GM18499 (cell line): ENCODE data around the gene MAEA.
A peak's percentile ranks its signal among the peaks of the same experiment; 100 is the strongest.

Source experiments
- ATAC-seq: cut with Tn5 transposase; IDR thresholded peaks from one replicate; pipeline ENCODE4 v1.9.1; 2021; ENCODE audit warnings: moderate number of reproducible peaks; ENCODE audit not compliant: insufficient read depth, unreplicated experiment

MAEA gene

DNA sequence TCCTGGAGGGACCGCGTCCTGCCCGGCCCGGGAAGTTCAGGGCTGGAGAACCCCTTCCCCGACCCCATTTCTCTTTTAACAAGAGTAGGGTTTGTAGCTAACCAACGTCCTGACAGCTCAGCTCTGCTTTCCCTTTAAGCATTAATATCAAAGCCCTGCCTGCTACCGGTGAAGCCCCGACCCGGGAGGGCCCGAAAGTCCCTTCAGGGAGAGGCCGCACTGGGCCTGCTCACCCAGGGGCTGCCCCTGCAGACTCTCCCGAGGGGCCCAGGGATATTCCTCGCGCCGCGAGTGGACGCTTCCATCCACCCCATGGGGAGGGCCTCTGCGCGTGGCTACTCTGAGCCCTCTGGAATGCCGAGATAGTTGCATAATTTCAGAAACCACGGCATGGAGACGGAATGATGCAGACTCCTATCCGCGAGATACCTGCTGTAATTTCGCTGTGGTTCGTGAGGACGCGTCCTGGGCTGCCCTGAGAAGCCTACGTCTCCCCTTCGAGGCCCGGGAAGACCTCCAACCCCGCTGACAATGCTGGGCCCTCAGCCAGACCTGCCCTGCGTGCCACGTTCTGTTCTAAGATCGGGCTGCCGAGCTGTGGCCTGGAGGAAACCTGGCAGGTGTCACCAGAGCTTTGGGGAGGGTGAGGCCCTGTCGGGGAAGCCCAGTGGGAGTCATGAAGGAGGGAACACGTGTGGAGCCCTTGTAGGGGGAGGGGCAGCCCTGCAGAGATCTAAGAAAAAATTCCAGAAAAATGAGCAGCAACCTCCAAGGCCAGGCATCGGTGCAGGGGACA lies 39.8 kb upstream of the MAEA start:
- peak; percentile 2 for ATAC-seq

DNA sequence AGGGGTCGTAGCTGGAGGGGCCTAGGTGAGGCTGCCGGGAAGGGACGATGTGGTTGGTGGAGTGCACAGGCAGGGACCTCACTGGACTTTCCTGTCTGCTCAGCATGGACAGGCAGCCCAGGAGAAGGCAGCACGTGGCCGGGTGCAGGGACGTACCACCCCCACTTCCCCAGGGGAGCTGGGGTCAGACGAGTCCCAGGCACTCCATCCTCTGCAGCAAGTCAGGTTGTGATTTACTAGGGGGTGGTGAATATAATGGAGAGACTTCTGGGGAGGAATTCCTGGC lies 39.2 kb upstream of the MAEA start:
- no peak for ATAC-seq

DNA sequence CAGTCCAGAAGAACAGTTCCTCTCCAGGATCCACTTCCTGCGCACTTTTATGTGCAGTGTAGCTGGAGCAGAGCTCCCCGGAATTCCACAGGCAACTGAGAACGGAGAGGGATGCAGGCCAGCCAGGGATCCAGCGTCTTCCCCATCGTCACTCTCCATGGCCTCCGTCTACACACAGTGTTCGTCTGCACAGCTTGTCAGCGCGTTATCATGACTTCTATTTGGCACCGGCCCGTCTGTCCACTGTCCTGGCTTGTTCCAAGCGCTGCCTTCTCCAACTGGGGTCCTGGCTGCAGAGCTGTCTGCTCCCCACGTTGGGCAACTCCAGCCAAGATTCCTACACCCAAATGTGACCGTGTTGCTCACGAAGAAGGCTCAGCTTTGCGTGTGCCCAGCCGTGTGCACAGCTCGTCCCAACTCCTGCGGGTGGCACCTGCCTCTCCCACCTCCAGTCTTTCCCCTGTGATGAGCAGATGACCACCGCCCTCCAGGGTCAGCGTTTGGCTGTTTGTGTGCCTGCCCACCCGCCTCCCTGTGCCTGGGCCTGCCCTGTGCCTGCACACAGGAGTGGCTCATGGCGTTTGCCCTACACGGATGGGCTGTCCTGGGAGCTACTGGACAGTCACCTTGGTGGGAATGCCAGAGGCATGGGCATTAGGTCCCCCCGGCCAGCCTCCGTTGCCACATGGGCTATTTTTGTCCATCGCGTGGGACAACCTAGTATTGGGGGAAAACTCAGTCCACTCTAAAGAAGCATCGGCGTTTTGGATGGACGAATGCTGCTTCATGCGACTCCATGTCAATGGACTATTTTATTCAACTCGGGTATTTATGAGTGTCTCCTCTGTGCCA lies 38.5 kb upstream of the MAEA start:
- ATAC-seq, result no peak

DNA sequence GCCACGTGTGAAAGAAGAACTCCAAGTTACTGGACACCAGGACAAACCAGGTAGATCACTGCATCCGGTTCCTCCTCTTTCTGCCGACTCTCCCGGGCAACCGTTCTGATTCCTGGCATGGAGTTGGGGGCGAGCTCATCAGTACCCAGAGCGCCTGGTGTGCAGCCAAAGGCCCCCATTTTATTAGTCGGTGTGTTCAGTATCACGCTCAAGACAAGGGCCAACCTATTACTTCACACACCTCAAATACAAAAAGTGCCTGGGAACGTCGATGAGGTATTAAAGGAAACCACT lies 38.0 kb upstream of the MAEA start:
- no peak for ATAC-seq

DNA sequence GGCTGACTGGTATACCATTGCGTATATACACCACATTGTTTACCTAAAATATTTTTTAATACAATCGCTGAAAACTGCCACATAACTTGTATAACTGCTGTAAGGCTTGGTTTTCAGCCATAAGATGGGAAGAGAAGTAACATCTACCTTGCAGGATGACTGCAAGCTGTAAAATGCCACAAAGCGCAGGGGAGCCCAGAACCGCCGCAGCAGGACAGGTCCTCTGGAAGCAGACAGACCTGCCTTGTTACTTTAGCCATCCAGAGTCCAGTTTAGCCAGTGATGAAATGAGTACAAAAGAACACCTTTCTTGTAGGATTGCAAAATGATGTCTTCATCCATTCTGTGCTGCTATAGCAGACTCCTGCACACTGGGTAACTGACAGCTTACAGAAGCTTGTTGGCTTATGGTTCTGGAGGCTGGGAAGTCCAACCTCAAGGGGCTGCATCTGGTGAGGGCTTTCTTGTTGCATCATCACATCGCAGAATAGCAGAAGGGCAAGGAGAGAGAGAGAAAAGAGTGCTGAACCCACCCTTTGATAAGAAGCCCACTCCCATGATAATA lies 36.7 kb upstream of the MAEA start:
- no peak for ATAC-seq

DNA sequence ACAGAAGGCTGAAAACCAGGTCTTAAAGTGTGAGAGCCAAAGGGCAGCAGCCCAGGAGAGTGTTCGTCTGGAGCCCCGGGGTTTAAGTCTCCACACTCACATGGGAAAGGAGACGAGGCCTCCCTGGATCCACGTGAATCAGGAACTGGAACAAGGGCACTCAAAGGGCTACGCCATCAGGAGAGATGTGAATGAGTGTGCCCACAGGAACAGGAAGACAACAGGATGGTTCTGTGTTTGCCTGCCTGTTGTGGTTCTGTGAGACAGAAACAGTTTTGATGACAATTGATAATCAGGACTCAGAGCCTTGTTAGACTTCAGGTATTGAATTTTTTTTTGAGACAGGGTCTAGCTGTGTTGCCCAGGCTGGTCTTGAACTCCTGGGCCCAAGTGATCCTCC lies 35.9 kb upstream of the MAEA start:
- no peak for ATAC-seq

DNA sequence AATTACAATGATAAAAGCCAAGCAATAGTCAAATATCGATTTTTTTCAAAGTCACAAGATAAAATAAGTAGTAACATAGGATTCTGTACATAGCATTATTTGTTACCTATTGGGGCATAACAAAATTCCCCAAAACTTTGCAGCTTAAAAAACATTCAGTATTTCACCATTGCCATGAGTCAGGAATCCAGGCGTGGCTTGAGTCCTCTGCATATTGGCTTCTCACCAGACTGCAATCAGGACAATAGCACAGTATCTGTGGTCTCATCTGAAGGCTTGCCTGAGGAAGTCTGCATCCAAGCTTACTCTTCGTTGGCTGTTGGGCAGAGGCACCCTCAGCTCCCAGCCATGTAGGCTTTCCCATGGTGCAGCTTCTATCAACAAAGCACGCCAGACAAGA lies 34.5 kb upstream of the MAEA start:
- ATAC-seq, result no peak

DNA sequence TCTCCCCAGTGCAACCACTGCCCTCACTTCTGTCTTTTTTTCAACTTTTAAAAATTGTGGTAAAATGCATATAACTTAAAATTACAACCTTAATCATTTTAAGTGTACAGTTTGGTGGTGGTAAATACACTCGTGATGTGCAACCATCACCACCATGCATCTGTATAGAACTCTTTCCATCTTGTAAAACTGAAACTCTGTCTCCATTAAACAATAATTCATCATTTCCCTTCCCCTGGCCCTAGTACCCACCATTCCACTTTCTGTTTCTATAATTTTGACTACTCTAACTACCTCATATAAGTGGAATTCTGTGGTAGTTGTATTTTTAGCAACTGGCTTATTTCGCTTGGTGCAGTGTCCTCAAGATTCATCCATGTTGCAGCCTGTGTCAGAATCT lies 34.0 kb upstream of the MAEA start:
- no peak for ATAC-seq

DNA sequence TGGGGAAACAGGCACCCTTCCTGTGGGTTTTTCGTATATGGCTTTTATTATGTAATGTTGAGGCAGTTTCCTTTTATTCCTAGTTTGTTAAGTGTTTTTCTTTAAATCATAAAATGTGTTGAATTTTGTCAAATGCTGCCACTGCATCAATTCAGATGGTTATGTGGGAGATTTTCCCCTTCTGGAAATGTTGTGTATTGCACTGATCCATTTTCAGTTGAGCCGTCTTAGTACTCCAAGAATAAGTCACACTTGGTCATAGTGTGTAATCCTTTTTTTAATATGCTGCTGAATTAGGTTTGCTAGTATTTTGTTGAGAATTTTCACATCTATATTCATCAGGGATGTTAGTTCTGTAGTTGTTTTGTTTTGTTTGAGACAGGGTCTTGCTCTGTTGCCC lies 31.2 kb upstream of the MAEA start:
- no peak for ATAC-seq

DNA sequence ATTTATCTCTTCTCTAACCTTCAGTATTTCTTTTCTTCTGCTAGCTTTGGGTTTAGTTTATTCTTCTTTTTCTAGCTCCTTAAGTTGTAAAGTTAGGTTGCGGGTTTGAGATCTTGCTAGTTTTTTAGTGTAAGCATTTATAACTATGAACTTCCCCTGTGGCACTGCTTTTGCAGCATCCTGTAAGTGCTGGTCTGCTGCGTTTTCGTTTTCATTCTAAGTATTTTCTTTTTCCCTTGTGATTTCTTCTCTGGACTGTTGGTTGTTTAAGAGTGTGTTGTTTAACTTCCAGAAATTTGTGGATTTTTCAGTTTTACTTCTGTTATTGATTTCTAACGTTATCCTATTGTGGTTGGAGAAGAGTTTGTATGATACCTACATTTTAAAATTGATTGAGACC lies 29.7 kb upstream of the MAEA start:
- no peak for ATAC-seq

DNA sequence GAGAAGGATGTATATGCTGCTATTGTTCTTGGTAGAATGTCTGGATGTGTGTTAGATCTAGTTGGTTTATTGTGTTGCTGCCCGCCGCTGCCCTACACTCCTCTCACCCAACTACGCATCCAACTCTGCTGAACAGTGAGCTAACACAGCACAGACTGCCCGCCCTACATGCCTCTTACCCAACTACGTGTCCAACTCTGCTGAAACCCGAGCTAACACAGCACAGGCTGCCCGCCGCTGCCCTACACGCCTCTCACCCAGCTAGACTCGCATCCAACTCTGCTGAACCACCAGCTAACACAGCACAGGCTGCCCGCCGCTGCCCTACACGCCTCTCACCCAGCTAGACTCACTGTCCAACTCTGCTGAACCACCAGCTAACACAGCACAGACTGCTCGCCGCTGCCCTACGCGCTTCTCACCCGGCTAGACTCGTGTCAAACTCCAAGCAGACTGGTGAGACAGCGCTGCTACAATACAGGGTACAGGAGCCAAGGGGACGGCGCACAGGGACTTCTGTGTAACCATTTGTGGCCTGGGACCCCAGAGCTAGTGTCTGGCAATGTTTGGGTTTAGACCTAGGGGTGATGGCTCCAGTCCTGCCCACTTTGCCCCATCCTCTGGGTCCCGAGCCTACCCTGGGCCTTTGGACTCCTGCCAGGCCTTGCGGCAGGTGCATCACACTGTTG lies 29.1 kb upstream of the MAEA start:
- no peak for ATAC-seq

DNA sequence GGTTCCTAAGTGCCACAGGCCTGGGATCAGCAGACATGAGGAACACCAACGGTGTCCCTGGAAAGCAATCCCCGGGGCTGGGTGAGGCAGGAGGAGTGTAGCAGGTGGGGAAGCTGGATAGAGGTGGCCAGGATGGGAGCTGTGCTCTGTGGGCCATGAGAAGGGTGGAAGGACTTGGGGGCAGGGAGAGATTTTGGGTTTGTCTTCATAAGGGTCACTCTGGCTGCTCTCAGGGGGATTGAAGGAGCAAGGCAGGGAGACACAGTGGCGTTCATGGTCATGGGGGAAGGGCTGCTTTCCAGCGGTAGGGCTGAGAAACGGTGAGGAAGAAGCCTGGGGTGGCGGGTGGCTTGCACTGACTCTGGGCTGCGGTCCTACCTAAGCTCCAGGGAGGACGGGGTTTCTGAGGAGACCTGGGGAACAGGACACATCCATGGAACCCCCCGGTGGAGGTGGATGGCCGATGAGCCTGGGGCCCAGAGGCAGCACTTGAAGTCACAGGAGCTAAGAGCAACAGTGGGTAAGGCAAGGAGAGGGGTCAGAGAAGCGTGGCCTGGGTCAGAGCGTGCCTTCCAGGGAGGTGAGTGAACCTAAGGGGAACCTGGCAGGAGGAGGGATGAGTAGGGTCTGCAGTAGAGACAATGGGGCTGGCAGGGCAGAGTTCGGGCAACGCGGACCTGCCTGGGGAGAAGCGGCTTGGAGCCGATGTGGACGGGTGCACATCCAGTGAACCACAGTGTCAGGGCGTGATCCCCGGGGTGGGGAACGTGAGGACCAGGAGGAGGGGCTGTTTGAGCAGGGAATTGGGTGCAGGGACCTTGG lies 28.4 kb upstream of the MAEA start:
- ATAC-seq, result no peak

DNA sequence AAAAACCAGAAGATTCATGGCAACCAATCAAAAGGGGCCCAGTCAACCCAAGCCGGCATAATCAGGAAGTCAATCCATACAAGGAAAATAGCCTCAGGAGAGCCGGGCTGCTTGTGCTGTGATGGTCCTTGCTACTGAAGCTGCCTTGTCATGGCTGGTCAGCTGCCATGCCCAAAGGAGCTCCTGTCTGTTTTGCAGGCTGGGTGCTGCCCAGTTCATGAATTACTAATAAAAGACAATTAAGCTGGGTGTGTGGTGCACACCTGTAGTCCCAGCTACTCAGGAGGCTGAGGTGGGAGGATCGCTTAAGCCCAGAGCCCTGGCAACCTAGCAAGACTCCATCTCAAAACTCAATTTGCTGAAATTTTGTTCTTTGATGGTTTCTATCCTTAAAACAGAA lies 24.7 kb upstream of the MAEA start:
- no peak for ATAC-seq

DNA sequence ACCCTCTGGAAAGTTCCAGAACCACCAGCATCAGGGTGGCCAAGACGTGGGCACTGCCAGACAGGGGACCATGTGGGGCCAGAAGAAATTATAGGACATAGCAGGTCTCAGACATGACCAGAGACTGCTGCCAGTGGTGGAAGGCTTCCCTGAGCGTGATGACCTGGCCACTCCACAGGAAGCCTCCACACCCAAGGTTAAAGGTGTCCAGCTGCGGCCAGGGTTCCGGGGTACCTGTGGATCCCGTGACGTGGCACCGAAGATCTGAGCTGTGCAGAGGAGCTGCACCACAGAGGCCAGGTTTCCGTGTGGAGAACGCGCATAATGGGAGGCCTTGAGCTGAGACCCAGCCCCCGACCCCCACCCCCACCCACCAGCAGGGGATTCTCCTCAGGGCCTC lies 24.3 kb upstream of the MAEA start:
- no peak for ATAC-seq

DNA sequence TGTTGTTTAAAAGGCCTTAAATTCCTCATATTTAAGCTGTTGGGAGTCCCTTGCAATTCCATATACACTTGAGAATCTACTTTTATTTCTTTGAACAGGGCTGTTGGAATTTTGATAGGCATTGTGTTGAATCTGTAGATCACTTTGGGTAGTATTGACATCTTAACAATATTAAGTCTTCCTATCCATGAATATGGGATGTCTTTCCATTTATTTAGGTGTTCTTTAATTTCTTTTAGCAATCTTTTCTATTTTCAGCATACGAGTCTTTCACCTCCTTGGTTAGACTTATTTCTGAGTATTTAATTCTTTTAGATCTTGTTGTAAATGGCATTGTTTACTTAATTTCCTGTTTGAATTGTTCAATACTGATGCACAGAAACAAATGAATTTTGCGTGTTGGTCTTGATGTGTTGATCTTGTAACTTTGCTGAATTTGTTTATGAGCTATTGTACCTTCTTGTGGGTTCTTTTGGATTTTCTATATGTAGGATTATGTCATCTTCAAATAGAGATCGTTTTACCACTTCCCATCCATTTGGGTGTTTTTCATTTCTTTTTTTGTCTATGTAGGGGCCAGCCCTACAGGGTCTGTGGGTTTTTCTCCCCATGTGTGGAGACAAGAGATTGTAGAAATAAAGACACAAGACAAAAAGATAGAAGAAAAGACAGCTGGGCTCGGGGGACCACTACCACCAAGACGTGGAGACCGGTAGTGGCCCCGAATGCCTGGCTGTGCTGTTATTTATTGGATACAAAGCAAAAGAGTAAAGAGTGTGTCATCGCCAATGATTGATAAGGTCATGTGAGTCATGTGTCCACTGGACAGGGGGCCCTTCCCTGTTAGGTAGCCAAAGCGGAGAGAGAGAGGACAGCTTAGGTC lies 22.6 kb upstream of the MAEA start:
- no peak for ATAC-seq

DNA sequence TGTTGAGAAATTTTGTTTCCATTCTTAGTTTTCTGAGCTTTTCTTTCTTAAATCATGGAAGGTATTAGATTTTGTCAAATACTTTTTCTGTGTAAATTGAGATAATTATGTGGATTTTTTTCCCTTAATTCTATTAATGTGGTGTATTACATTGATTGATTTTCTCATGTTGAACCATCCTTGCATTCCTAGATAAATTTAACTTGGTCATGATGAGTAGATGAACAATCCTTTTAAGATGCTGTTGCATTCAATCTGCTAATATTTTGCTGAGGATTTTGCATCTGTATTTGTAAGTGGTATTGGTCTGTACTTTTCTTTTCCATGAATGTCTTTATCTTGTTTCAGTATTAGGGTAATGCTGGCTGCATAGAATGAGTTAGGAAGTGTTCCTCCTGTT lies 20.5 kb upstream of the MAEA start:
- no peak for ATAC-seq

DNA sequence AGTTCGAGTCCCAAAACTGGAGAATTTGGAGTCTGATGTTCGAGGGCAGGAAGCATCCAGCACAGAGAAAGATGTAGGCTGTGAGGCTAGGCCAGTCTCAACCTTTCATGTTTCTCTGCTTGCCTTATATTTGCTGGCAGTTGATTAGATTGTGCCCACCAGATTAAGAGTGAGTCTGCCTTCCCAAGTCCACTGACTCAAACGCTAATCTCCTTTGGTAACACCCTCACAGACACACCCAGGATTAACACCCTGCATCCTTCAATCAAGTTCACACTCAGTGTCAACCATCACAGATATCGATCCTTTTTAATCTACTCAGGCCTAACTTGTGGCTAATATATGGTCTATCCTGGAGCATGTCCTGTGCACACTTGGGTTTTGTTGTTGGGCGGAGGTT lies 18.0 kb upstream of the MAEA start:
- no peak for ATAC-seq

DNA sequence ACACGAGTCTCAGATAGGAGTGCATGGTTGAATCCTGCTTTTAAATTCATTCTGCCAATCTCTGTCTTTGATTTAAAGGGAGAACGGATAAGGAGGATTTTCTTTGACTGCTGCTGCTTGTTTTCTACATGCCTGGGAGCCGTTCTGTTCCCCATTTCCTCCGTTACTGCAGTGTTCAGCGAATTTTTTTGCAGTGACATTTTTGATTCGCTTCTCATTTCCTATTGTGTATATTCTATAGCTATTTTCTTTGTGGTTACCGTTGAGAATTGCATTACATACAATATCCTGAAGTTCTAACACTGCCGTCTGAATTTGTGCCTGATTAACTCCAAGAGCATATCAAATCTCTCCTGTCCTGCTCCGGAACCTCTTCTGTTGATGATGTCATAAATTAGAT lies 14.8 kb upstream of the MAEA start:
- ATAC-seq, result no peak

DNA sequence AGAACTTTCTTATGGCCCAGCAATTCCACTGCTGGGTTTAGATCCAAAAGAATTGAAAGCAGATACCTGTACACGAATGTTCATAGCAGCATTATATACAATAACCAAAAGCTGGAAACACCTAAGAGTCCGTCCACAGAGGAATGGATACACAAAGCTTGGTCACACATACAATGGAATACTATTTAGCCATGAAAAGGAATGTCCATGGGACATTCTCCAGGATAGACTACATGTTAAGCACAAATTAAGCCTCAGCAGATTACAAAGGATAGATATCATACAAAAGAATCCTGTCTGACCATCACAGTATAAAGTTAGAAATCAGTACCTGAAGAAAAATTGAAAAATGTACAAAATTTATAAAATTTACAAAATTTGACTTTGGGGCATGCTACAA lies 12.7 kb upstream of the MAEA start:
- no peak for ATAC-seq
